ENCODE results near the gene VRK1. TPM values are rescaled to one million over a fixed set of nuclear protein-coding genes. Genes with fewer than 3 reads are reported as not detected.

Gene VRK1
- total RNA-seq, 2 experiments from 2014 or later = 97.5 to 97.9 TPM

GRCh38 chr14:96783915-96784224 is 13.3 kb upstream of the VRK1 start:
- Histone ChIP-seq H4K20me1 (ENCODE audit: insufficient read depth, low read length) (no peaks in the 10 kb centered on the region), H3K4me1 (ENCODE audit: insufficient read depth, low read length, poor library complexity, severe bottlenecking) (no peaks in the 10 kb centered on the region), H3K9me2 (ENCODE audit: insufficient read depth, low read length) (no peaks in the 10 kb centered on the region), H3K79me2 (ENCODE audit: insufficient read depth, low read depth, low read length) (no peaks in the 10 kb centered on the region), H3K4me2 (ENCODE audit: low read length) (no peak overlapping the region), H3K27ac (ENCODE audit: low read depth, low read length, poor library complexity, severe bottlenecking) (no peak overlapping the region), H3K4me3 (ENCODE audit: low read depth, low read length, poor library complexity, severe bottlenecking) (no peak overlapping the region), H3K9me3 (ENCODE audit: low read length) (no peaks in the 10 kb centered on the region), H3K36me3 (ENCODE audit: insufficient read depth, low read length) (no peaks in the 10 kb centered on the region), H2AFZ (ENCODE audit: low read length) (no peak overlapping the region)
- CTCF ChIA-PET (ENCODE audit: unreplicated experiment) = no interaction called here
- BruUV-seq (replicated peaks) = no TSS peak
- POLR2A ChIA-PET = no interaction called here
- no peak for DNase-seq (ENCODE audit: low spot score)
- intact Hi-C loops (cut with micrococcal nuclease; ENCODE audit: unreplicated experiment) = no loop called here
- no peak for TF ChIP-seq EZH2phosphoT487 (IDR thresholded peaks at IDR 0.05; ENCODE audit: borderline replicate concordance, low read depth, low read length)
- TF ChIP-seq, protein P1, sequence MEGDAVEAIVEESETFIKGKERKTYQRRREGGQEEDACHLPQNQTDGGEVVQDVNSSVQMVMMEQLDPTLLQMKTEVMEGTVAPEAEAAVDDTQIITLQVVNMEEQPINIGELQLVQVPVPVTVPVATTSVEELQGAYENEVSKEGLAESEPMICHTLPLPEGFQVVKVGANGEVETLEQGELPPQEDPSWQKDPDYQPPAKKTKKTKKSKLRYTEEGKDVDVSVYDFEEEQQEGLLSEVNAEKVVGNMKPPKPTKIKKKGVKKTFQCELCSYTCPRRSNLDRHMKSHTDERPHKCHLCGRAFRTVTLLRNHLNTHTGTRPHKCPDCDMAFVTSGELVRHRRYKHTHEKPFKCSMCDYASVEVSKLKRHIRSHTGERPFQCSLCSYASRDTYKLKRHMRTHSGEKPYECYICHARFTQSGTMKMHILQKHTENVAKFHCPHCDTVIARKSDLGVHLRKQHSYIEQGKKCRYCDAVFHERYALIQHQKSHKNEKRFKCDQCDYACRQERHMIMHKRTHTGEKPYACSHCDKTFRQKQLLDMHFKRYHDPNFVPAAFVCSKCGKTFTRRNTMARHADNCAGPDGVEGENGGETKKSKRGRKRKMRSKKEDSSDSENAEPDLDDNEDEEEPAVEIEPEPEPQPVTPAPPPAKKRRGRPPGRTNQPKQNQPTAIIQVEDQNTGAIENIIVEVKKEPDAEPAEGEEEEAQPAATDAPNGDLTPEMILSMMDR (conservative IDR thresholded peaks at IDR 0.05; ENCODE audit: low read length) = no peak

GRCh38 chr14:96790186-96790585 is 7.0 kb upstream of the VRK1 start:
- Histone ChIP-seq H3K27ac (ENCODE audit: low read depth, low read length, poor library complexity, severe bottlenecking) (no peak overlapping the region), H3K4me1 (ENCODE audit: insufficient read depth, low read length, poor library complexity, severe bottlenecking) (no peaks in the 10 kb centered on the region), H3K79me2 (ENCODE audit: insufficient read depth, low read depth, low read length) (no peaks in the 10 kb centered on the region), H3K9me3 (ENCODE audit: low read length) (no peaks in the 10 kb centered on the region), H3K4me2 (ENCODE audit: low read length) (no peak overlapping the region), H3K9me2 (ENCODE audit: insufficient read depth, low read length) (no peaks in the 10 kb centered on the region), H3K36me3 (ENCODE audit: insufficient read depth, low read length) (no peaks in the 10 kb centered on the region), H2AFZ (ENCODE audit: low read length) (no peak overlapping the region), H3K4me3 (ENCODE audit: low read depth, low read length, poor library complexity, severe bottlenecking) (no peak overlapping the region), H4K20me1 (ENCODE audit: insufficient read depth, low read length) (no peaks in the 10 kb centered on the region)
- no peak for TF ChIP-seq EZH2phosphoT487 (IDR thresholded peaks at IDR 0.05; ENCODE audit: borderline replicate concordance, low read depth, low read length)
- TF ChIP-seq, protein P1 (conservative IDR thresholded peaks at IDR 0.05; ENCODE audit: low read length) = no peak
- CTCF ChIA-PET (ENCODE audit: unreplicated experiment) = no interaction called here
- POLR2A ChIA-PET = no interaction called here
- intact Hi-C loops (cut with micrococcal nuclease; ENCODE audit: unreplicated experiment) = no loop called here
- DNase-seq (ENCODE audit: low spot score) = no peak
- no TSS peak for BruUV-seq (replicated peaks)

DNA sequence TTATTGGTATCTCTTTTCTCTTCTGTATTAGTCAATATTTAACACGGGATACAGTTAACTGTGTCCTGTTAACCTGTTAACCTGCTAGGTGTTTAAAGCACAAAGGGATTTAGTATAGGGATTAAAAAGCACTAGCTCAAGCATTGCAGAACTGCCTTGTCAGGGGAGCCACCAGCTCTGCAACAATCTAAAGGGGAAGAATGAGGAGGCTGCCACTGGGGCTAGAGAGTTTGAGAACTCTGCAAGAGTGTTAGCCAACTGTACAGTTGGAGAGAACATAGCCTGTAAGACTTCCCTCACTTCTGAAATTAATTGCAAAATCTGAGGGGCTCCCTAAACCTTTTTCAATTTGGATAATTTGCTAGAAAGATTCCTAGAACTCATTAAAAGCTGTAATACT is 6.5 kb upstream of the VRK1 start:
- Histone ChIP-seq H3K79me2 (ENCODE audit: insufficient read depth, low read depth, low read length) (no peaks in the 10 kb centered on the region), H3K9me2 (ENCODE audit: insufficient read depth, low read length) (no peaks in the 10 kb centered on the region), H2AFZ (ENCODE audit: low read length) (no peak overlapping the region), H3K36me3 (ENCODE audit: insufficient read depth, low read length) (no peaks in the 10 kb centered on the region), H3K4me1 (ENCODE audit: insufficient read depth, low read length, poor library complexity, severe bottlenecking) (no peaks in the 10 kb centered on the region), H3K4me3 (ENCODE audit: low read depth, low read length, poor library complexity, severe bottlenecking) (no peak overlapping the region), H3K4me2 (ENCODE audit: low read length) (no peak overlapping the region), H4K20me1 (ENCODE audit: insufficient read depth, low read length) (no peaks in the 10 kb centered on the region), H3K9me3 (ENCODE audit: low read length) (no peaks in the 10 kb centered on the region), H3K27ac (ENCODE audit: low read depth, low read length, poor library complexity, severe bottlenecking) (no peak overlapping the region)
- ChIA-PET POLR2A (no interaction called here), CTCF (ENCODE audit: unreplicated experiment) (no interaction called here)
- TF ChIP-seq, protein P1 (conservative IDR thresholded peaks at IDR 0.05; ENCODE audit: low read length) = no peak
- TF ChIP-seq EZH2phosphoT487 (IDR thresholded peaks at IDR 0.05; ENCODE audit: borderline replicate concordance, low read depth, low read length) = no peak
- no TSS peak for BruUV-seq (replicated peaks)
- intact Hi-C loops (cut with micrococcal nuclease; ENCODE audit: unreplicated experiment) = no loop called here
- DNase-seq (ENCODE audit: low spot score) = no peak
